SU-DHL-6 (cell line): ENCODE results near the gene MAP3K20.

Source experiments
- H2AFZ ChIP-seq: fragments of 200-600 bp; sonication (generic); 2 replicates; pipeline ENCODE4 v1.6.1; 2014; ENCODE audit warnings: low read depth, mild to moderate bottlenecking, moderate library complexity, mixed read lengths, antibody characterized with exemption, low read length; ENCODE audit not compliant: severe bottlenecking
- H3F3A ChIP-seq: fragments of 200-600 bp; shearing (Covaris generic); 2 replicates; pipeline ENCODE4 v1.6.0; 2016; ENCODE audit warnings: antibody characterized with exemption, mild to moderate bottlenecking; ENCODE audit not compliant: insufficient read depth
- H3K27ac ChIP-seq: fragments of 200-600 bp; sonication (generic); 2 replicates; pipeline ENCODE4 v1.5.1; 2016; ENCODE audit warnings: low read depth, mild to moderate bottlenecking, low read length, moderate library complexity, mixed read lengths
- H3K27me3 ChIP-seq: fragments of 200-600 bp; sonication (generic), shearing (Covaris generic); 2 replicates; pipeline ENCODE4 v1.6.0; 2014; ENCODE audit warnings: mild to moderate bottlenecking, low read length
- H3K36me3 ChIP-seq: fragments of 200-600 bp; sonication (generic); 2 replicates; pipeline ENCODE4 v1.6.1; 2014; ENCODE audit warnings: mild to moderate bottlenecking, low read length, mixed read lengths
- H3K4me2 ChIP-seq: fragments of 300-600, 200-600 bp; shearing (Covaris generic), sonication (generic); 2 replicates; pipeline ENCODE4 v1.6.0; 2014; ENCODE audit warnings: low read length, low read depth, mild to moderate bottlenecking; ENCODE audit not compliant: poor library complexity, severe bottlenecking
- H3K4me3 ChIP-seq: fragments of 200-600 bp; sonication (generic); 2 replicates; pipeline ENCODE4 v1.5.1; 2014; ENCODE audit warnings: antibody characterized with exemption, low read length, mild to moderate bottlenecking, mixed read lengths; ENCODE audit not compliant: insufficient read depth, poor library complexity, severe bottlenecking
- H3K79me2 ChIP-seq: fragments of 200-600 bp; sonication (generic); 2 replicates; pipeline ENCODE4 v1.6.1; 2014; ENCODE audit warnings: mild to moderate bottlenecking, low read length, moderate library complexity; ENCODE audit not compliant: insufficient read depth
- H3K9ac ChIP-seq: fragments of 200-600 bp; sonication (generic); 2 replicates; pipeline ENCODE4 v1.7.0; 2014; ENCODE audit warnings: mild to moderate bottlenecking, low read length
- H3K9me2 ChIP-seq: fragments of 200-600 bp; sonication (generic); replicated peaks from 2 replicates; pipeline ENCODE4 v1.6.1; 2014; ENCODE audit warnings: low read length; ENCODE audit not compliant: insufficient read depth
- H3K9me3 ChIP-seq: fragments of 200-600 bp; sonication (generic); 2 replicates; pipeline ENCODE4 v1.6.1; 2014; ENCODE audit warnings: low read length, mixed read lengths; ENCODE audit not compliant: insufficient read depth
- H4K20me1 ChIP-seq: fragments of 200-600 bp; sonication (generic); 2 replicates; pipeline ENCODE4 v1.6.1; 2014; ENCODE audit warnings: low read depth, mild to moderate bottlenecking, antibody characterized with exemption, low read length, moderate library complexity, mixed read lengths
- CTCF ChIP-seq: fragments of 200-600 bp; sonication (generic); IDR thresholded peaks from one replicate; pipeline ENCODE4 v1.5.1; 2017; ENCODE audit warnings: antibody characterized with exemption, mild to moderate bottlenecking, low read length, moderate library complexity; ENCODE audit not compliant: insufficient read depth, poor library complexity, severe bottlenecking
- EZH2phosphoT487 ChIP-seq: fragments of 200-600 bp; sonication (generic), shearing (Covaris generic); conservative IDR thresholded peaks from 2 replicates; pipeline ENCODE4 v1.6.1; 2018; ENCODE audit warnings: mild to moderate bottlenecking, antibody characterized with exemption, low read length, moderate library complexity, mixed read lengths

Gene MAP3K20

GRCh38 chr2:173136599-173136998 is 61.0 kb downstream of the MAP3K20 start:
- Histone ChIP-seq H3K36me3 (no peaks in the 10 kb centered on the region), H3K9ac (no peak overlapping the region), H3K9me3 (no peaks in the 10 kb centered on the region), H3F3A (no peaks in the 10 kb centered on the region), H3K4me3 (no peak overlapping the region), H2AFZ (no peak overlapping the region), H4K20me1 (no peaks in the 10 kb centered on the region), H3K9me2 (no peaks in the 10 kb centered on the region), H3K4me2 (no peak overlapping the region), H3K27ac (no peak overlapping the region), H3K79me2 (no peaks in the 10 kb centered on the region), H3K27me3 (no peaks in the 10 kb centered on the region)
- no peak for TF ChIP-seq CTCF
- TF ChIP-seq EZH2phosphoT487 = no peak

- Histone ChIP-seq H3K4me2 (no peak overlapping the region), H3K9me3 (no peaks in the 10 kb centered on the region), H2AFZ (no peak overlapping the region), H3K4me3 (no peak overlapping the region), H3K79me2 (no peaks in the 10 kb centered on the region), H3K27ac (no peak overlapping the region), H3K36me3 (no peaks in the 10 kb centered on the region), H3F3A (no peaks in the 10 kb centered on the region), H3K27me3 (no peaks in the 10 kb centered on the region), H3K9me2 (no peaks in the 10 kb centered on the region), H3K9ac (no peak overlapping the region), H4K20me1 (no peaks in the 10 kb centered on the region)
- TF ChIP-seq CTCF = no peak
- no peak for TF ChIP-seq EZH2phosphoT487
Observed at GRCh38 chr2:173137610-173138009, 62.0 kb downstream of the MAP3K20 start.

- Histone ChIP-seq H3K4me3 (no peak overlapping the region), H3K27me3 (no peaks in the 10 kb centered on the region), H3K9me3 (no peaks in the 10 kb centered on the region), H3F3A (no peaks in the 10 kb centered on the region), H3K36me3 (no peaks in the 10 kb centered on the region), H3K79me2 (no peaks in the 10 kb centered on the region), H4K20me1 (no peaks in the 10 kb centered on the region), H2AFZ (no peak overlapping the region), H3K27ac (no peak overlapping the region), H3K4me2 (no peak overlapping the region), H3K9ac (no peak overlapping the region), H3K9me2 (no peaks in the 10 kb centered on the region)
- no peak for TF ChIP-seq CTCF
Observed at GRCh38 chr2:173138962-173139361, 63.3 kb downstream of the MAP3K20 start.

- no peak overlapping the region for H3K27ac ChIP-seq
- no peaks in the 10 kb centered on the region for H3K9me2 ChIP-seq
- H4K20me1 ChIP-seq = no peaks in the 10 kb centered on the region
- no peak overlapping the region for H2AFZ ChIP-seq
- H3K4me2 ChIP-seq = no peak overlapping the region
- H3K36me3 ChIP-seq = no peaks in the 10 kb centered on the region
- H3K9me3 ChIP-seq = no peaks in the 10 kb centered on the region
- H3K79me2 ChIP-seq = no peaks in the 10 kb centered on the region
- TF ChIP-seq EZH2phosphoT487 (no peak), CTCF (no peak)
- no peak overlapping the region for H3K4me3 ChIP-seq
- no peaks in the 10 kb centered on the region for H3K27me3 ChIP-seq
- H3F3A ChIP-seq = no peaks in the 10 kb centered on the region
- no peak overlapping the region for H3K9ac ChIP-seq
Observed at GRCh38 chr2:173141666-173142065, 66.0 kb downstream of the MAP3K20 start.
